Adrenal gland (tissue), 12 donors: ENCODE data around the gene KIF25. TPM values are rescaled to one million over a fixed set of nuclear protein-coding genes. Genes with fewer than 3 reads are reported as not detected.

ENCODE experiments used
- DNase-seq, 7 donors: peaks; one replicate each; pipeline ENCODE4 v3.0.0-alpha.2; 2019 to 2020
- H3K27ac ChIP-seq, 5 donors: fragments of 200-600 bp; sonication (generic) in 4 of 5; 1 replicate in 3 of 5; 2 replicates in 2 of 5; pipeline versions ENCODE4 v1.5.1 to v1.8.0; 2016 to 2020; ENCODE audit warnings: mild to moderate bottlenecking in 1 of 5
- H3K27me3 ChIP-seq: fragments of 200-600 bp; 2 replicates; pipeline ENCODE4 v1.8.0; 2021
- H3K36me3 ChIP-seq, 2 donors: fragments of 200-600 bp; replicated peaks in 1 of 2; 1 replicate in 1 of 2; 2 replicates in 1 of 2; pipeline versions ENCODE4 v1.5.1 to v1.8.0; 2018 to 2022
- H3K4me1 ChIP-seq, 2 donors: fragments of 200-600 bp; replicated peaks in 1 of 2; 1 replicate in 1 of 2; 2 replicates in 1 of 2; pipeline versions ENCODE4 v1.5.1 to v1.8.0; 2018 to 2021
- H3K4me3 ChIP-seq, 4 donors: fragments of 200-600 bp; sonication (generic) in 3 of 4; one replicate each; pipeline ENCODE4 v1.5.1; 2016 to 2018
- H3K9me3 ChIP-seq, 3 donors: fragments of 200-600 bp; sonication (generic) in 1 of 3; replicated peaks in 1 of 3; 1 replicate in 2 of 3; 2 replicates in 1 of 3; pipeline versions ENCODE4 v1.5.1 to v1.8.0; 2016 to 2021
- CTCF ChIP-seq, 6 experiments: fragments of 450-650 bp in 4 of 6; fragments of 200-600 bp in 2 of 6; sonication (generic) in 1 of 6; IDR thresholded peaks; 1 replicate in 5 of 6; 2 replicates in 1 of 6; pipeline versions ENCODE4 v1.5.1 to v1.8.0; 2016 to 2021; ENCODE audit warnings: antibody characterized with exemption in 6 of 6, mild to moderate bottlenecking in 2 of 6, moderate library complexity in 1 of 6
- POLR2A ChIP-seq, 2 donors: fragments of 450-650 bp; IDR thresholded peaks; one replicate each; pipeline ENCODE4 v1.6.1; 2017; ENCODE audit warnings: antibody characterized with exemption in 2 of 2, mild to moderate bottlenecking in 2 of 2, moderate library complexity in 1 of 2
- WGBS, 4 donors: extraction: QIAGEN DNeasy Blood & Tissue Kit in 2 of 4; methylation state at CpG; one replicate each; pipeline versions ENCODE4 v1.1.5 to v1.1.7; 2013 to 2017; 5-methylcytosine and 5-hydroxymethylcytosine counted together
- intact Hi-C, 2 donors: fragments of 100-400 bp; cut with DNase I; formaldehyde crosslinking; loops; one replicate each; pipeline versions ENCODE4 v1.14.1 to v1.15.0; 2022 to 2023
- polyA plus RNA-seq, 3 donors: library from polyadenylated mRNA; stranded (reverse); fragments of 200-250 nt in 2 of 3; fragments of 350-450 nt in 1 of 3; fragmentation: Illumina TruSeq in 1 of 3; extraction: RNeasy Lipid Tissue Mini Kit (QIAGEN cat#74804) in 1 of 3; gene quantifications; one replicate each; pipeline ENCODE4 v1.2.3, GENCODE V29; 2013 to 2014
- total RNA-seq, 9 donors: library from RNA; depleted of rRNA in 4 of 9; stranded (reverse); fragments of >200 nt in 4 of 9; fragments of 120-200 nt in 1 of 9; fragmentation: NEBNext Ultra II Directional in 1 of 9; extraction: Animal tissue kit (Norgen Biotek cat#: 25700) in 1 of 9; gene quantifications; one replicate each; pipeline versions ENCODE4 v1.1.0 to v1.2.4, GENCODE V29; 2013 to 2023
- donor health status: healthy with polysubstance abuse.
- donor health status: Bipolar disorder and iron deficiency.
- donor health status: DM: yes; HTN: yes; CAD: no.
- donor health status: DM: no; HTN: no; CAD: no.
- donor health status: DM: no; HTN: no; CAD: no.
- donor health status: DM: yes; HTN: yes; CAD: no.

The KIF25 gene
- total and polyA plus RNA-seq, 12 donors, result 0.44 to 0.97 TPM; not detected in 10

GRCh38 chr6:168060521-168060931 lies 63.1 kb downstream of the KIF25 start:
- Histone ChIP-seq H3K27me3 (no peaks in the 10 kb centered on the region), H3K4me1 (no peaks in the 10 kb centered on the region), H3K27ac (no peak overlapping the region), H3K9me3 (no peaks in the 10 kb centered on the region), H3K4me3 (no peak overlapping the region), H3K36me3 (no peaks in the 10 kb centered on the region)
- 32 to 50% (median 39%) methylated on average over 2 to 12 of the region's 12 CpGs for WGBS, 4 donors
- TF ChIP-seq POLR2A (IDR thresholded peaks at IDR 0.05), result no peak
- TF ChIP-seq CTCF (IDR thresholded peaks at IDR 0.05), result peak in 5 of 6 experiments; percentile 40 to 55 (median 44)
- intact Hi-C loops, result no loop called here
- peak in 6 of 7 donors; percentile 60 to 74 (median 69) for DNase-seq

- TF ChIP-seq CTCF (IDR thresholded peaks at IDR 0.05) (no peak), POLR2A (IDR thresholded peaks at IDR 0.05) (no peak)
- no peaks in the 10 kb centered on the region for H3K9me3 ChIP-seq
- intact Hi-C loops, result no loop called here
- no peaks in the 10 kb centered on the region for H3K27me3 ChIP-seq
- H3K27ac ChIP-seq, result no peak overlapping the region
- H3K36me3 ChIP-seq, result no peaks in the 10 kb centered on the region
- no peak for DNase-seq
- H3K4me1 ChIP-seq, result no peaks in the 10 kb centered on the region
- 86 to 92% (median 89%) methylated on average over 22 to 29 of the region's 29 CpGs for WGBS, 4 donors
- no peak overlapping the region for H3K4me3 ChIP-seq
Measured at GRCh38 chr6:168061269-168062210, 64.1 kb downstream of the KIF25 start.

- Histone ChIP-seq H3K4me1 (no peaks in the 10 kb centered on the region), H3K27me3 (no peaks in the 10 kb centered on the region), H3K9me3 (no peaks in the 10 kb centered on the region), H3K4me3 (no peak overlapping the region), H3K27ac (no peak overlapping the region), H3K36me3 (no peaks in the 10 kb centered on the region)
- TF ChIP-seq POLR2A (IDR thresholded peaks at IDR 0.05), result no peak
- no peak for TF ChIP-seq CTCF (IDR thresholded peaks at IDR 0.05)
- WGBS, 4 donors, result 78 to 86% (median 85%) methylated on average over 13 to 31 of the region's 31 CpGs
- intact Hi-C loops, result no loop called here
- DNase-seq, result no peak
Measured at GRCh38 chr6:168062346-168063289, 65.1 kb downstream of the KIF25 start.

- intact Hi-C loops, result no loop called here
- no peak overlapping the region for H3K27ac ChIP-seq
- H3K27me3 ChIP-seq, result no peaks in the 10 kb centered on the region
- TF ChIP-seq POLR2A (IDR thresholded peaks at IDR 0.05), result no peak
- no peak for TF ChIP-seq CTCF (IDR thresholded peaks at IDR 0.05)
- WGBS, 4 donors, result 86 to 96% (median 91%) methylated on average over 1 to 13 of the region's 13 CpGs; no CpG with 5 or more reads in 1 of the 4 donors
- H3K9me3 ChIP-seq, result no peaks in the 10 kb centered on the region
- no peak overlapping the region for H3K4me3 ChIP-seq
- no peaks in the 10 kb centered on the region for H3K36me3 ChIP-seq
- H3K4me1 ChIP-seq, result no peaks in the 10 kb centered on the region
- no peak for DNase-seq
Measured at GRCh38 chr6:168063431-168063830, 66.0 kb downstream of the KIF25 start.
